H9 (cell line): ENCODE measurements around the gene LITAF. TPM values are rescaled to one million over a fixed set of nuclear protein-coding genes. Genes with fewer than 3 reads are reported as not detected.

Experiments
- DNase-seq: peaks from one replicate; pipeline ENCODE4 v3.0.0-alpha.2; 2017
- H2AFZ ChIP-seq: one replicate; pipeline ENCODE4 v1.6.1; 2013; ENCODE audit warnings: mild to moderate bottlenecking, low read length, control low read depth, moderate library complexity
- H2AK5ac ChIP-seq: 2 replicates; pipeline ENCODE4 v1.6.1; 2013; ENCODE audit warnings: low read length, control low read depth, mixed read lengths; ENCODE audit not compliant: insufficient read length
- H2BK120ac ChIP-seq: one replicate; pipeline ENCODE4 v1.6.1; 2013; ENCODE audit warnings: low read depth, mild to moderate bottlenecking, low read length, control low read depth, inconsistent platforms; ENCODE audit not compliant: poor library complexity, severe bottlenecking
- H2BK12ac ChIP-seq: 2 replicates; pipeline ENCODE4 v1.6.1; 2013; ENCODE audit warnings: low read length, control low read depth, mixed read lengths, low read depth; ENCODE audit not compliant: insufficient read length
- H2BK15ac ChIP-seq: 2 replicates; pipeline ENCODE4 v1.6.1; 2013; ENCODE audit warnings: low read depth, low read length, control low read depth
- H2BK20ac ChIP-seq: one replicate; pipeline ENCODE4 v1.6.1; 2013; ENCODE audit warnings: low read depth, mild to moderate bottlenecking, low read length, control low read depth, inconsistent platforms; ENCODE audit not compliant: poor library complexity, severe bottlenecking
- H2BK5ac ChIP-seq: 2 replicates; pipeline ENCODE4 v1.6.1; 2013; ENCODE audit warnings: low read length, control low read depth, mixed read lengths; ENCODE audit not compliant: insufficient read length
- H3K14ac ChIP-seq: 2 replicates; pipeline ENCODE4 v1.6.1; 2013; ENCODE audit warnings: low read length, control low read depth; ENCODE audit not compliant: insufficient read depth
- H3K18ac ChIP-seq: 2 replicates; pipeline ENCODE4 v1.6.1; 2013; ENCODE audit warnings: low read depth, mild to moderate bottlenecking, mixed read lengths, low read length, control low read depth; ENCODE audit not compliant: insufficient read length
- H3K23ac ChIP-seq: 2 replicates; pipeline ENCODE4 v1.6.1; 2013; ENCODE audit warnings: low read length, control low read depth, mixed read lengths, low read depth; ENCODE audit not compliant: insufficient read length
- H3K23me2 ChIP-seq: 2 replicates; pipeline ENCODE4 v1.6.1; 2013; ENCODE audit warnings: low read depth, mild to moderate bottlenecking, mixed read lengths, low read length, control low read depth; ENCODE audit not compliant: insufficient read length, poor library complexity, severe bottlenecking
- H3K27ac ChIP-seq: 2 replicates; pipeline ENCODE4 v1.5.1; 2013; ENCODE audit warnings: low read length, control low read depth, mixed read lengths, low read depth; ENCODE audit not compliant: insufficient read length
- H3K27me3 ChIP-seq: 2 replicates; pipeline ENCODE4 v1.6.1; 2013; ENCODE audit warnings: low read length, control low read depth, inconsistent platforms; ENCODE audit not compliant: insufficient read depth
- H3K4ac ChIP-seq: 2 replicates; pipeline ENCODE4 v1.6.1; 2013; ENCODE audit warnings: low read depth, mild to moderate bottlenecking, control low read depth, inconsistent platforms, low read length, moderate library complexity
- H3K4me1 ChIP-seq: 2 replicates; pipeline ENCODE4 v1.6.1; 2013; ENCODE audit warnings: low read length, control low read depth, inconsistent platforms; ENCODE audit not compliant: insufficient read depth
- H3K4me2 ChIP-seq: 2 replicates; pipeline ENCODE4 v1.6.1; 2013; ENCODE audit warnings: low read length, control low read depth, mixed read lengths; ENCODE audit not compliant: insufficient read length, insufficient read depth
- H3K56ac ChIP-seq: 2 replicates; pipeline ENCODE4 v1.6.1; 2013; ENCODE audit warnings: low read depth, mild to moderate bottlenecking, mixed read lengths, low read length, control low read depth; ENCODE audit not compliant: insufficient read length
- H3K79me1 ChIP-seq: 2 replicates; pipeline ENCODE4 v1.6.1; 2013; ENCODE audit warnings: low read depth, mild to moderate bottlenecking, moderate library complexity, low read length, control low read depth, inconsistent platforms; ENCODE audit not compliant: insufficient read depth, poor library complexity, severe bottlenecking
- H3K79me2 ChIP-seq: 2 replicates; pipeline ENCODE4 v1.6.1; 2013; ENCODE audit warnings: low read length, control low read depth, inconsistent platforms; ENCODE audit not compliant: insufficient read depth
- H3K9ac ChIP-seq: 2 replicates; pipeline ENCODE4 v1.6.1; 2013; ENCODE audit warnings: low read length, control low read depth, mixed read lengths; ENCODE audit not compliant: insufficient read length; ENCODE audit errors: extremely low read depth
- H3K9me3 ChIP-seq: one replicate; pipeline ENCODE4 v1.6.1; 2013; ENCODE audit warnings: low read depth, low read length, inconsistent platforms; ENCODE audit not compliant: control insufficient read depth
- H3T11ph ChIP-seq: one replicate; pipeline ENCODE4 v1.6.1; 2013; ENCODE audit warnings: mild to moderate bottlenecking, low read length, control low read depth, inconsistent platforms
- H4K20me1 ChIP-seq: one replicate; pipeline ENCODE4 v1.6.1; 2013; ENCODE audit not compliant: control insufficient read depth, insufficient read length, insufficient read depth
- H4K5ac ChIP-seq: 2 replicates; pipeline ENCODE4 v1.6.1; 2013; ENCODE audit warnings: low read depth, mild to moderate bottlenecking, mixed read lengths, low read length, control low read depth; ENCODE audit not compliant: insufficient read length
- H4K8ac ChIP-seq: replicated peaks from 2 replicates; pipeline ENCODE4 v1.6.1; 2013; ENCODE audit warnings: low read length, control low read depth, mixed read lengths, low read depth; ENCODE audit not compliant: insufficient read length
- H4K91ac ChIP-seq: 2 replicates; pipeline ENCODE4 v1.6.1; 2013; ENCODE audit warnings: low read depth, mild to moderate bottlenecking, moderate library complexity, mixed read lengths, low read length, control low read depth; ENCODE audit not compliant: insufficient read length
- H3K27ac Mint-ChIP-seq, 3 experiments: 2 replicates in 2 of 3; 3 replicates in 1 of 3; pipeline ENCODE4 v1.8.0; 2020 to 2021; ENCODE audit warnings: mixed read lengths in 3 of 3, mild to moderate bottlenecking in 1 of 3, moderate library complexity in 1 of 3
- H3K27me3 Mint-ChIP-seq: 2 replicates; pipeline ENCODE4 v1.8.0; 2021; ENCODE audit warnings: low read depth, mild to moderate bottlenecking, moderate library complexity, mixed read lengths
- H3K36me3 Mint-ChIP-seq, 3 experiments: 2 replicates in 2 of 3; 3 replicates in 1 of 3; pipeline ENCODE4 v1.8.0; 2020 to 2021; ENCODE audit warnings: low read depth in 3 of 3, mixed read lengths in 3 of 3; ENCODE audit not compliant: insufficient read depth in 1 of 3
- H3K4me1 Mint-ChIP-seq, 2 experiments: 2 replicates each; pipeline ENCODE4 v1.8.0; 2020; ENCODE audit warnings: mixed read lengths in 2 of 2
- H3K4me3 Mint-ChIP-seq, 2 experiments: 2 replicates in 1 of 2; 3 replicates in 1 of 2; pipeline ENCODE4 v1.8.0; 2020 to 2021; ENCODE audit warnings: mild to moderate bottlenecking in 2 of 2, mixed read lengths in 2 of 2, moderate library complexity in 1 of 2
- H3K9me3 Mint-ChIP-seq, 2 experiments: 2 replicates in 1 of 2; 3 replicates in 1 of 2; pipeline ENCODE4 v1.8.0; 2020; ENCODE audit warnings: mild to moderate bottlenecking in 2 of 2, mixed read lengths in 2 of 2, moderate library complexity in 1 of 2
- CTCF ChIP-seq: fragments of 200-600 bp; sonication (generic); conservative IDR thresholded peaks from 3 replicates; pipeline ENCODE4 v1.8.0; 2021; ENCODE audit warnings: antibody characterized with exemption, mild to moderate bottlenecking
- WGBS: extraction: QIAGEN DNeasy Blood & Tissue Kit; methylation state at CpG from one replicate; pipeline ENCODE4 v1.1.7; 2013; ENCODE audit warnings: missing lambda C conversion rate, low lambda C conversion rate, mixed read lengths; ENCODE audit not compliant: insufficient read length; ENCODE audit errors: extremely low coverage; 5-methylcytosine and 5-hydroxymethylcytosine counted together
- total RNA-seq: library from RNA; stranded (reverse); gene quantifications from 2 replicates; pipeline ENCODE4 v1.2.1, GENCODE V29; 2021

Gene LITAF
- total RNA-seq, 1 experiment from 2014 or later: 249 TPM

GRCh38 chr16:11556945-11557720 is 29.6 kb downstream of the LITAF start:
- Histone ChIP-seq H2BK15ac (no peak overlapping the region), H4K91ac (no peak overlapping the region), H2AFZ (no peak overlapping the region), H4K20me1 (no peaks in the 10 kb centered on the region), H2BK12ac (no peak overlapping the region), H3K9ac (no peak overlapping the region), H2AK5ac (no peak overlapping the region), H3K4ac (no peak overlapping the region), H3K27ac (no peak overlapping the region), H3K79me1 (no peaks in the 10 kb centered on the region), H3K79me2 (no peaks in the 10 kb centered on the region), H2BK5ac (no peak overlapping the region), H4K8ac (no peak overlapping the region), H3K4me2 (no peak overlapping the region), H3K14ac (no peak overlapping the region), H3K4me1 (peaks cover 3% of the 10 kb centered on the region; the same call in 1 of the 2 replicates), H3K23ac (no peak overlapping the region), H3K9me3 (no peaks in the 10 kb centered on the region), H3K27me3 (no peaks in the 10 kb centered on the region), H3T11ph (no peak overlapping the region), H2BK120ac (no peak overlapping the region), H3K23me2 (no peaks in the 10 kb centered on the region), H2BK20ac (no peak overlapping the region), H3K18ac (no peak overlapping the region), H4K5ac (no peak overlapping the region), H3K56ac (no peak overlapping the region)
- no peak overlapping the region for H3K4me3 Mint-ChIP-seq
- H3K4me1 Mint-ChIP-seq: peaks cover 18% of the 10 kb centered on the region in 2 experiments
- peaks cover 17 to 59% (median 55%) of the 10 kb centered on the region in 3 experiments for H3K36me3 Mint-ChIP-seq
- no peak for TF ChIP-seq CTCF
- H3K9me3 Mint-ChIP-seq: peaks cover 0 to 6% of the 10 kb centered on the region in 2 experiments; a peak in 3 of 5 replicates
- no peak for DNase-seq
- no peaks in the 10 kb centered on the region for H3K27me3 Mint-ChIP-seq
- peak overlapping the region in 2 of 3 experiments; percentile 42 to 59; a peak in 3 of 7 replicates for H3K27ac Mint-ChIP-seq
- WGBS: no CpG with 5 or more reads among the region's 9 CpGs
